ENCODE measurements around the gene NCOA7. TPM values are rescaled to one million over a fixed set of nuclear protein-coding genes. Genes with fewer than 3 reads are reported as not detected.

NCOA7 gene
- total RNA-seq, 1 experiment from 2014 or later, result 14.4 TPM

DNA sequence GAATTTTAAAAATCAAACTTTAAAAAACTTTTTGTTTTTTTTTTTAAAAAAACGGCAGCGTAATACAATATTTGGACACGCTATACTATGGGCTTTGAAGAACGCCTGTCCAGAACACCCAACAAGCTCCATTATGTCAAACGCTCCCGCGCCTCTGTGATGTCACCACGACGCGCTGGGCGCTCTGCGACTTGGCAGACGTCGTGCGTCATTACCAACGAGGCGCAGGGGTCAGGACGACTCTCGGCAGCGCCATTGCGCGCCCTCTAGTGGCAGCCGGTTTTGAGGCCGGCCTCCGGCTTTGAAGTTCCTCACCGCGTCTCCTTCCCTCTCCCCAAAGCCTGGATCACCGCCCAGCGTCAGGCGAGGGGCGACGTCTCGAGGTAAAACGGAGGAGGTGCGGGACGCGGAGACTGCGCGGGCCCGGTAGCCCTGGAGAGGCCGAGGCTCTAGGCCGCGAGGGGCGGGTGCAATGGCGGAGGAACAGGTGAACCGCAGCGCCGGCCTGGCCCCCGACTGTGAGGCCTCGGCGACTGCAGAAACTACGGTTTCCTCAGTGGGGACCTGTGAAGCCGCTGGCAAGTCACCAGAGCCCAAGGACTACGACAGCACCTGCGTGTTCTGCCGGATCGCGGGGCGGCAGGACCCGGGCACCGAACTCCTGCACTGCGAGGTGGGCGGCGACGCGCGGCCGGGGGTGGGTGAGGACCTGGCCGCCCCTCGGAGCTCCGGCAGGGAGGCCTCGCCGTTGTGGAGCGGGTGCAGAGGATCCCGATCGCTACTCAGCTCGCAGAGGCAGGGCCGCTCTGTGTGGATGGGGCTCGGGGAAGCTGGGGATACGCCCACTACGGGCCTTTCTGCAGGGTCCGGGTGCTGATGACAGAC is 166.0 kb downstream of the NCOA7 start, which contains the start of gene HINT3 (continued):
- TF ChIP-seq, protein P1, sequence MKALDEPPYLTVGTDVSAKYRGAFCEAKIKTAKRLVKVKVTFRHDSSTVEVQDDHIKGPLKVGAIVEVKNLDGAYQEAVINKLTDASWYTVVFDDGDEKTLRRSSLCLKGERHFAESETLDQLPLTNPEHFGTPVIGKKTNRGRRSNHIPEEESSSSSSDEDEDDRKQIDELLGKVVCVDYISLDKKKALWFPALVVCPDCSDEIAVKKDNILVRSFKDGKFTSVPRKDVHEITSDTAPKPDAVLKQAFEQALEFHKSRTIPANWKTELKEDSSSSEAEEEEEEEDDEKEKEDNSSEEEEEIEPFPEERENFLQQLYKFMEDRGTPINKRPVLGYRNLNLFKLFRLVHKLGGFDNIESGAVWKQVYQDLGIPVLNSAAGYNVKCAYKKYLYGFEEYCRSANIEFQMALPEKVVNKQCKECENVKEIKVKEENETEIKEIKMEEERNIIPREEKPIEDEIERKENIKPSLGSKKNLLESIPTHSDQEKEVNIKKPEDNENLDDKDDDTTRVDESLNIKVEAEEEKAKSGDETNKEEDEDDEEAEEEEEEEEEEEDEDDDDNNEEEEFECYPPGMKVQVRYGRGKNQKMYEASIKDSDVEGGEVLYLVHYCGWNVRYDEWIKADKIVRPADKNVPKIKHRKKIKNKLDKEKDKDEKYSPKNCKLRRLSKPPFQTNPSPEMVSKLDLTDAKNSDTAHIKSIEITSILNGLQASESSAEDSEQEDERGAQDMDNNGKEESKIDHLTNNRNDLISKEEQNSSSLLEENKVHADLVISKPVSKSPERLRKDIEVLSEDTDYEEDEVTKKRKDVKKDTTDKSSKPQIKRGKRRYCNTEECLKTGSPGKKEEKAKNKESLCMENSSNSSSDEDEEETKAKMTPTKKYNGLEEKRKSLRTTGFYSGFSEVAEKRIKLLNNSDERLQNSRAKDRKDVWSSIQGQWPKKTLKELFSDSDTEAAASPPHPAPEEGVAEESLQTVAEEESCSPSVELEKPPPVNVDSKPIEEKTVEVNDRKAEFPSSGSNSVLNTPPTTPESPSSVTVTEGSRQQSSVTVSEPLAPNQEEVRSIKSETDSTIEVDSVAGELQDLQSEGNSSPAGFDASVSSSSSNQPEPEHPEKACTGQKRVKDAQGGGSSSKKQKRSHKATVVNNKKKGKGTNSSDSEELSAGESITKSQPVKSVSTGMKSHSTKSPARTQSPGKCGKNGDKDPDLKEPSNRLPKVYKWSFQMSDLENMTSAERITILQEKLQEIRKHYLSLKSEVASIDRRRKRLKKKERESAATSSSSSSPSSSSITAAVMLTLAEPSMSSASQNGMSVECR (CRISPR knock-in tag; IDR thresholded peaks at IDR 0.05; ENCODE audit: borderline replicate concordance), result no peak; the same call in 1 of the 2 replicates
- TF ChIP-seq, protein P2, sequence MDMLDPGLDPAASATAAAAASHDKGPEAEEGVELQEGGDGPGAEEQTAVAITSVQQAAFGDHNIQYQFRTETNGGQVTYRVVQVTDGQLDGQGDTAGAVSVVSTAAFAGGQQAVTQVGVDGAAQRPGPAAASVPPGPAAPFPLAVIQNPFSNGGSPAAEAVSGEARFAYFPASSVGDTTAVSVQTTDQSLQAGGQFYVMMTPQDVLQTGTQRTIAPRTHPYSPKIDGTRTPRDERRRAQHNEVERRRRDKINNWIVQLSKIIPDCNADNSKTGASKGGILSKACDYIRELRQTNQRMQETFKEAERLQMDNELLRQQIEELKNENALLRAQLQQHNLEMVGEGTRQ (CRISPR knock-in tag; IDR thresholded peaks at IDR 0.05), result no peak
- TF ChIP-seq ZNF671 (CRISPR knock-in tag; IDR thresholded peaks at IDR 0.05), result no peak
- TF ChIP-seq, protein P3, sequence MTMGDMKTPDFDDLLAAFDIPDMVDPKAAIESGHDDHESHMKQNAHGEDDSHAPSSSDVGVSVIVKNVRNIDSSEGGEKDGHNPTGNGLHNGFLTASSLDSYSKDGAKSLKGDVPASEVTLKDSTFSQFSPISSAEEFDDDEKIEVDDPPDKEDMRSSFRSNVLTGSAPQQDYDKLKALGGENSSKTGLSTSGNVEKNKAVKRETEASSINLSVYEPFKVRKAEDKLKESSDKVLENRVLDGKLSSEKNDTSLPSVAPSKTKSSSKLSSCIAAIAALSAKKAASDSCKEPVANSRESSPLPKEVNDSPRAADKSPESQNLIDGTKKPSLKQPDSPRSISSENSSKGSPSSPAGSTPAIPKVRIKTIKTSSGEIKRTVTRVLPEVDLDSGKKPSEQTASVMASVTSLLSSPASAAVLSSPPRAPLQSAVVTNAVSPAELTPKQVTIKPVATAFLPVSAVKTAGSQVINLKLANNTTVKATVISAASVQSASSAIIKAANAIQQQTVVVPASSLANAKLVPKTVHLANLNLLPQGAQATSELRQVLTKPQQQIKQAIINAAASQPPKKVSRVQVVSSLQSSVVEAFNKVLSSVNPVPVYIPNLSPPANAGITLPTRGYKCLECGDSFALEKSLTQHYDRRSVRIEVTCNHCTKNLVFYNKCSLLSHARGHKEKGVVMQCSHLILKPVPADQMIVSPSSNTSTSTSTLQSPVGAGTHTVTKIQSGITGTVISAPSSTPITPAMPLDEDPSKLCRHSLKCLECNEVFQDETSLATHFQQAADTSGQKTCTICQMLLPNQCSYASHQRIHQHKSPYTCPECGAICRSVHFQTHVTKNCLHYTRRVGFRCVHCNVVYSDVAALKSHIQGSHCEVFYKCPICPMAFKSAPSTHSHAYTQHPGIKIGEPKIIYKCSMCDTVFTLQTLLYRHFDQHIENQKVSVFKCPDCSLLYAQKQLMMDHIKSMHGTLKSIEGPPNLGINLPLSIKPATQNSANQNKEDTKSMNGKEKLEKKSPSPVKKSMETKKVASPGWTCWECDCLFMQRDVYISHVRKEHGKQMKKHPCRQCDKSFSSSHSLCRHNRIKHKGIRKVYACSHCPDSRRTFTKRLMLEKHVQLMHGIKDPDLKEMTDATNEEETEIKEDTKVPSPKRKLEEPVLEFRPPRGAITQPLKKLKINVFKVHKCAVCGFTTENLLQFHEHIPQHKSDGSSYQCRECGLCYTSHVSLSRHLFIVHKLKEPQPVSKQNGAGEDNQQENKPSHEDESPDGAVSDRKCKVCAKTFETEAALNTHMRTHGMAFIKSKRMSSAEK (CRISPR knock-in tag; IDR thresholded peaks at IDR 0.05; ENCODE audit: borderline replicate concordance), result no peak
- no peak for TF ChIP-seq SOX15 (CRISPR knock-in tag; IDR thresholded peaks at IDR 0.05)
- TF ChIP-seq, protein P4, sequence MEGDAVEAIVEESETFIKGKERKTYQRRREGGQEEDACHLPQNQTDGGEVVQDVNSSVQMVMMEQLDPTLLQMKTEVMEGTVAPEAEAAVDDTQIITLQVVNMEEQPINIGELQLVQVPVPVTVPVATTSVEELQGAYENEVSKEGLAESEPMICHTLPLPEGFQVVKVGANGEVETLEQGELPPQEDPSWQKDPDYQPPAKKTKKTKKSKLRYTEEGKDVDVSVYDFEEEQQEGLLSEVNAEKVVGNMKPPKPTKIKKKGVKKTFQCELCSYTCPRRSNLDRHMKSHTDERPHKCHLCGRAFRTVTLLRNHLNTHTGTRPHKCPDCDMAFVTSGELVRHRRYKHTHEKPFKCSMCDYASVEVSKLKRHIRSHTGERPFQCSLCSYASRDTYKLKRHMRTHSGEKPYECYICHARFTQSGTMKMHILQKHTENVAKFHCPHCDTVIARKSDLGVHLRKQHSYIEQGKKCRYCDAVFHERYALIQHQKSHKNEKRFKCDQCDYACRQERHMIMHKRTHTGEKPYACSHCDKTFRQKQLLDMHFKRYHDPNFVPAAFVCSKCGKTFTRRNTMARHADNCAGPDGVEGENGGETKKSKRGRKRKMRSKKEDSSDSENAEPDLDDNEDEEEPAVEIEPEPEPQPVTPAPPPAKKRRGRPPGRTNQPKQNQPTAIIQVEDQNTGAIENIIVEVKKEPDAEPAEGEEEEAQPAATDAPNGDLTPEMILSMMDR (IDR thresholded peaks at IDR 0.05), result peak; percentile 88
- TF ChIP-seq GABPB1 (CRISPR knock-in tag; IDR thresholded peaks at IDR 0.05), result peak; percentile 86
- TF ChIP-seq, protein P5, sequence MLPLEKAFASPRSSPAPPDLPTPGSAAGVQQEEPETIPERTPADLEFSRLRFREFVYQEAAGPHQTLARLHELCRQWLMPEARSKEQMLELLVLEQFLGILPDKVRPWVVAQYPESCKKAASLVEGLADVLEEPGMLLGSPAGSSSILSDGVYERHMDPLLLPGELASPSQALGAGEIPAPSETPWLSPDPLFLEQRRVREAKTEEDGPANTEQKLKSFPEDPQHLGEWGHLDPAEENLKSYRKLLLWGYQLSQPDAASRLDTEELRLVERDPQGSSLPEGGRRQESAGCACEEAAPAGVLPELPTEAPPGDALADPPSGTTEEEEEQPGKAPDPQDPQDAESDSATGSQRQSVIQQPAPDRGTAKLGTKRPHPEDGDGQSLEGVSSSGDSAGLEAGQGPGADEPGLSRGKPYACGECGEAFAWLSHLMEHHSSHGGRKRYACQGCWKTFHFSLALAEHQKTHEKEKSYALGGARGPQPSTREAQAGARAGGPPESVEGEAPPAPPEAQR (CRISPR knock-in tag; IDR thresholded peaks at IDR 0.05), result no peak
- TF ChIP-seq ZNF396 (CRISPR knock-in tag; IDR thresholded peaks at IDR 0.05; ENCODE audit: borderline replicate concordance), result no peak
- no peak for TF ChIP-seq NFYB (CRISPR knock-in tag; conservative IDR thresholded peaks at IDR 0.05; ENCODE audit: low read depth)

DNA sequence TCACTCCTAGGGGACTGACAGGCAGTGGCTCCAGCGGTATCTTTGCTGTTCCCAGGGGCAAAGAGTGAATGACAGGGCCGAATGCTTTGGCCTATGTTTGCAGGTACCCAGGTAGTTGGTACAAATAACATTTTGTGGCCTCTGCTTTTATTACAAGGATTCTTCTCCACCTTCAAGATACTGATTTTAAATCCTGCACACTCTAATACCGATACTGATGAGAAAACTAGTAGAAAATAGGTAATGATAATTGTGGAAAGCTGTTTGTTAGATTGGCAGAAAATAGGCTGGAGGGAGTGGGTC is 166.6 kb downstream of the NCOA7 start:
- no peak for DNase-seq (ENCODE audit: low spot score)
- Mint-ChIP-seq H3K27me3 (ENCODE audit: low read depth) (no peaks in the 10 kb centered on the region), H3K36me3 (0 out of 2 replicates have a peak, but pooled peaks cover under 1% of the 10 kb centered on the region), H3K4me1 (peaks cover 4% of the 10 kb centered on the region; the same call in 1 of the 2 replicates), H3K9me3 (peaks cover 2% of the 10 kb centered on the region), H3K4me3 (no peak overlapping the region), H3K27ac (no peak overlapping the region)
- POLR2A ChIA-PET, result interaction anchor here (1.8 to 3.1 kb wide), 2 partner anchors 29 to 167 kb away, joined by 11 to 14 read pairs; partner anchors contain the start of genes NCOA7 and TRMT11
- no peak for ATAC-seq
- CTCF ChIA-PET, result interaction anchor here (0.5 to 3.0 kb wide), 13 partner anchors 13 to 656 kb away, joined by 3 to 42 read pairs (median 12); partner anchors contain the start of genes HDDC2, NCOA7 and TRMT11
- TF ChIP-seq ATF1 (CRISPR knock-in tag; IDR thresholded peaks at IDR 0.05), result no peak
- no peak for TF ChIP-seq JUN (CRISPR knock-in tag; IDR thresholded peaks at IDR 0.05)
- TF ChIP-seq, protein P6, sequence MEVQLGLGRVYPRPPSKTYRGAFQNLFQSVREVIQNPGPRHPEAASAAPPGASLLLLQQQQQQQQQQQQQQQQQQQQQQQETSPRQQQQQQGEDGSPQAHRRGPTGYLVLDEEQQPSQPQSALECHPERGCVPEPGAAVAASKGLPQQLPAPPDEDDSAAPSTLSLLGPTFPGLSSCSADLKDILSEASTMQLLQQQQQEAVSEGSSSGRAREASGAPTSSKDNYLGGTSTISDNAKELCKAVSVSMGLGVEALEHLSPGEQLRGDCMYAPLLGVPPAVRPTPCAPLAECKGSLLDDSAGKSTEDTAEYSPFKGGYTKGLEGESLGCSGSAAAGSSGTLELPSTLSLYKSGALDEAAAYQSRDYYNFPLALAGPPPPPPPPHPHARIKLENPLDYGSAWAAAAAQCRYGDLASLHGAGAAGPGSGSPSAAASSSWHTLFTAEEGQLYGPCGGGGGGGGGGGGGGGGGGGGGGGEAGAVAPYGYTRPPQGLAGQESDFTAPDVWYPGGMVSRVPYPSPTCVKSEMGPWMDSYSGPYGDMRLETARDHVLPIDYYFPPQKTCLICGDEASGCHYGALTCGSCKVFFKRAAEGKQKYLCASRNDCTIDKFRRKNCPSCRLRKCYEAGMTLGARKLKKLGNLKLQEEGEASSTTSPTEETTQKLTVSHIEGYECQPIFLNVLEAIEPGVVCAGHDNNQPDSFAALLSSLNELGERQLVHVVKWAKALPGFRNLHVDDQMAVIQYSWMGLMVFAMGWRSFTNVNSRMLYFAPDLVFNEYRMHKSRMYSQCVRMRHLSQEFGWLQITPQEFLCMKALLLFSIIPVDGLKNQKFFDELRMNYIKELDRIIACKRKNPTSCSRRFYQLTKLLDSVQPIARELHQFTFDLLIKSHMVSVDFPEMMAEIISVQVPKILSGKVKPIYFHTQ (CRISPR knock-in tag; IDR thresholded peaks at IDR 0.05), result no peak
- TF ChIP-seq, protein P7, sequence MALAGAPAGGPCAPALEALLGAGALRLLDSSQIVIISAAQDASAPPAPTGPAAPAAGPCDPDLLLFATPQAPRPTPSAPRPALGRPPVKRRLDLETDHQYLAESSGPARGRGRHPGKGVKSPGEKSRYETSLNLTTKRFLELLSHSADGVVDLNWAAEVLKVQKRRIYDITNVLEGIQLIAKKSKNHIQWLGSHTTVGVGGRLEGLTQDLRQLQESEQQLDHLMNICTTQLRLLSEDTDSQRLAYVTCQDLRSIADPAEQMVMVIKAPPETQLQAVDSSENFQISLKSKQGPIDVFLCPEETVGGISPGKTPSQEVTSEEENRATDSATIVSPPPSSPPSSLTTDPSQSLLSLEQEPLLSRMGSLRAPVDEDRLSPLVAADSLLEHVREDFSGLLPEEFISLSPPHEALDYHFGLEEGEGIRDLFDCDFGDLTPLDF (CRISPR knock-in tag; IDR thresholded peaks at IDR 0.05), result no peak
- TF ChIP-seq FOXP1 (CRISPR knock-in tag; IDR thresholded peaks at IDR 0.05; ENCODE audit: borderline replicate concordance), result no peak
- no peak for TF ChIP-seq ZNF219 (CRISPR knock-in tag; IDR thresholded peaks at IDR 0.05; ENCODE audit: borderline replicate concordance)
- no peak for TF ChIP-seq FOXK1 (CRISPR knock-in tag; IDR thresholded peaks at IDR 0.05)
